Lower leg skin (tissue), 3 donors: ENCODE results near the gene ARFIP1.

Source experiments
- CTCF ChIP-seq, 3 donors: fragments of 450-650 bp; IDR thresholded peaks; one replicate each; pipeline ENCODE4 v1.5.1; 2016; ENCODE audit warnings: antibody characterized with exemption in 3 of 3, mild to moderate bottlenecking in 3 of 3, moderate library complexity in 2 of 3
- POLR2A ChIP-seq, 2 donors: fragments of 450-650 bp; IDR thresholded peaks; one replicate each; pipeline ENCODE4 v1.6.1; 2016 to 2017; ENCODE audit warnings: antibody characterized with exemption in 2 of 2, mild to moderate bottlenecking in 1 of 2, moderate library complexity in 1 of 2

GRCh38 chr4:152954741-152955140 lies 175.0 kb downstream of the ARFIP1 start:
- no peak for TF ChIP-seq POLR2A (IDR thresholded peaks at IDR 0.05)
- no peak for TF ChIP-seq CTCF (IDR thresholded peaks at IDR 0.05)
